ENCODE measurements around the gene AGO1. TPM values are rescaled to one million over a fixed set of nuclear protein-coding genes. Genes with fewer than 3 reads are reported as not detected.
"Not testable (repeated sequence)": the region's sequence is repeated elsewhere in the genome, so short reads cannot be mapped to it uniquely, and the experiment has no call there.

The AGO1 gene
- total RNA-seq, 6 donors from 2014 or later: 11.4 to 26.8 (median 22.9) TPM

- no peak overlapping the region for H3K4me3 ChIP-seq
- H3K27me3 ChIP-seq: no peaks in the 10 kb centered on the region
- no peak for ATAC-seq (ENCODE audit: low FRiP score in 2 of 2)
- no peaks in the 10 kb centered on the region for H3K9me3 ChIP-seq
- no peak for DNase-seq
- peaks cover 0 to 4% (median 2%) of the 10 kb centered on the region in 4 donors for H3K36me3 ChIP-seq
- H3K4me1 ChIP-seq: no peaks in the 10 kb centered on the region
- WGBS, 2 donors: 76 to 77% methylated on average over 3 of the region's 3 CpGs
- no peak for TF ChIP-seq EP300 (IDR thresholded peaks at IDR 0.05)
- no peak for TF ChIP-seq POLR2AphosphoS5 (IDR thresholded peaks at IDR 0.05)
- TF ChIP-seq CTCF (IDR thresholded peaks at IDR 0.05): no peak
- no peak for TF ChIP-seq POLR2A (IDR thresholded peaks at IDR 0.05)
- H3K27ac ChIP-seq: no peak overlapping the region
These were observed 76.3 kb downstream of the AGO1 start for GRCh38 chr1:35959304-35959703.

GRCh38 chr1:35962952-35963351 lies 79.9 kb downstream of the AGO1 start:
- no peak for DNase-seq
- Histone ChIP-seq H3K9me3 (no peaks in the 10 kb centered on the region), H3K4me1 (no peaks in the 10 kb centered on the region), H3K27ac (no peak overlapping the region), H3K27me3 (no peaks in the 10 kb centered on the region), H3K4me3 (no peak overlapping the region), H3K36me3 (peaks cover 0 to 7% (median 1%) of the 10 kb centered on the region in 4 donors)
- 92 to 98% methylated on average over 2 of the region's 2 CpGs for WGBS, 2 donors
- TF ChIP-seq CTCF (IDR thresholded peaks at IDR 0.05) (no peak), POLR2A (IDR thresholded peaks at IDR 0.05) (no peak), POLR2AphosphoS5 (IDR thresholded peaks at IDR 0.05) (no peak), EP300 (IDR thresholded peaks at IDR 0.05) (no peak)
- ATAC-seq (ENCODE audit: low FRiP score in 2 of 2): no peak

- not testable (repeated sequence) for DNase-seq; H3K4me1 ChIP-seq; H3K27ac ChIP-seq; H3K9me3 ChIP-seq; H3K27me3 ChIP-seq; H3K4me3 ChIP-seq; ATAC-seq (ENCODE audit: low FRiP score in 2 of 2)
- peaks cover 0 to 18% (median 3%) of the 10 kb centered on the region in 4 donors for H3K36me3 ChIP-seq
- 96 to 100% methylated on average over 1 of the region's 1 CpG for WGBS, 2 donors
These were observed 81.3 kb downstream of the AGO1 start for GRCh38 chr1:35964277-35964676.

GRCh38 chr1:35968396-35968795 lies 85.4 kb downstream of the AGO1 start:
- H3K27ac ChIP-seq: no peak overlapping the region
- H3K36me3 ChIP-seq: peaks cover 7 to 39% (median 10%) of the 10 kb centered on the region in 4 donors
- TF ChIP-seq POLR2A (IDR thresholded peaks at IDR 0.05) (no peak), CTCF (IDR thresholded peaks at IDR 0.05) (no peak), EP300 (IDR thresholded peaks at IDR 0.05) (no peak), POLR2AphosphoS5 (IDR thresholded peaks at IDR 0.05) (no peak)
- no peak for DNase-seq
- 97 to 100% methylated on average over 1 of the region's 1 CpG for WGBS, 2 donors
- ATAC-seq (ENCODE audit: low FRiP score in 2 of 2): no peak
- no peaks in the 10 kb centered on the region for H3K9me3 ChIP-seq
- no peaks in the 10 kb centered on the region for H3K27me3 ChIP-seq
- H3K4me1 ChIP-seq: no peaks in the 10 kb centered on the region
- no peak overlapping the region for H3K4me3 ChIP-seq

GRCh38 chr1:35971601-35972000 lies 88.6 kb downstream of the AGO1 start:
- H3K4me3 ChIP-seq: no peak overlapping the region
- DNase-seq: no peak
- no peak for TF ChIP-seq POLR2A (IDR thresholded peaks at IDR 0.05)
- TF ChIP-seq POLR2AphosphoS5 (IDR thresholded peaks at IDR 0.05): no peak
- no peak for TF ChIP-seq EP300 (IDR thresholded peaks at IDR 0.05)
- TF ChIP-seq CTCF (IDR thresholded peaks at IDR 0.05): no peak
- no peaks in the 10 kb centered on the region for H3K27me3 ChIP-seq
- H3K36me3 ChIP-seq: peaks cover 10 to 54% (median 14%) of the 10 kb centered on the region in 4 donors
- H3K4me1 ChIP-seq: no peaks in the 10 kb centered on the region
- H3K9me3 ChIP-seq: no peaks in the 10 kb centered on the region
- ATAC-seq (ENCODE audit: low FRiP score in 2 of 2): no peak
- 84 to 92% methylated on average over 2 of the region's 2 CpGs for WGBS, 2 donors
- no peak overlapping the region for H3K27ac ChIP-seq

GRCh38 chr1:35972631-35973030 lies 89.6 kb downstream of the AGO1 start:
- 96 to 100% methylated on average over 3 of the region's 3 CpGs for WGBS, 2 donors
- not testable (repeated sequence) for H3K4me1 ChIP-seq; H3K4me3 ChIP-seq; H3K27me3 ChIP-seq; DNase-seq; ATAC-seq (ENCODE audit: low FRiP score in 2 of 2); H3K27ac ChIP-seq; H3K9me3 ChIP-seq
- peaks cover 10 to 53% (median 14%) of the 10 kb centered on the region in 4 donors for H3K36me3 ChIP-seq

Measured in upper lobe of left lung (tissue), 6 donors.